HEK293 (cell line): ENCODE measurements around the gene NDUFS7.

Experiments used
- CTCF ChIA-PET: fragments of 350-600 bp; formaldehyde crosslinking; extraction: SDS; loops from one replicate; lab custom pipeline; 2021; ENCODE audit warnings: antibody characterized with exemption; lab: Yijun Ruan, JAX
- POLR2A ChIA-PET: fragments of 300-600 bp; formaldehyde crosslinking; extraction: SDS; loops from one replicate; lab custom pipeline; 2020; ENCODE audit warnings: antibody characterized with exemption, inconsistent platforms; lab: Yijun Ruan, JAX
- H3K27ac ChIP-seq: fragments of 200-500 bp; sonication (Bioruptor generic); 2 replicates; pipeline ENCODE4 v1.5.1; 2014; ENCODE audit warnings: low read depth, low read length, control low read depth, inconsistent platforms; ENCODE audit errors: extremely low read depth
- H3K36me3 ChIP-seq, 2 experiments: fragments of 200-500 bp in 1 of 2; sonication (Bioruptor generic) in 1 of 2; 1 replicate in 1 of 2; 2 replicates in 1 of 2; pipeline ENCODE4 v1.5.1; 2014 to 2017; ENCODE audit warnings: inconsistent platforms in 2 of 2, low read length in 2 of 2; ENCODE audit not compliant: control insufficient read depth in 2 of 2, insufficient read depth in 1 of 2
- H3K4me1 ChIP-seq: fragments of 200-500 bp; sonication (Bioruptor generic); 2 replicates; pipeline ENCODE4 v1.5.1; 2014; ENCODE audit warnings: mild to moderate bottlenecking, low read length, inconsistent platforms; ENCODE audit not compliant: control insufficient read depth, insufficient read depth
- H3K4me3 ChIP-seq: 2 replicates; pipeline ENCODE4 v1.5.1; 2011; ENCODE audit warnings: low read depth, mild to moderate bottlenecking, control low read depth, low read length, moderate library complexity
- H3K9me3 ChIP-seq: fragments of 200-500 bp; sonication (Bioruptor generic); 2 replicates; pipeline ENCODE4 v1.5.1; 2014; ENCODE audit warnings: low read depth, low read length, inconsistent platforms; ENCODE audit not compliant: control insufficient read depth, insufficient read depth
- KLF16 ChIP-seq: fragments of 450-650 bp; formaldehyde crosslinking; IDR thresholded peaks from 2 replicates; pipeline ENCODE4 v1.5.1; 2017; ENCODE audit warnings: missing biosample characterization, missing genetic modification characterization
- MZF1 ChIP-seq: fragments of 450-650 bp; formaldehyde crosslinking; IDR thresholded peaks from 2 replicates; pipeline ENCODE4 v1.5.1; 2017; ENCODE audit warnings: missing biosample characterization, missing genetic modification characterization, borderline replicate concordance
- PATZ1 ChIP-seq: fragments of 450-650 bp; formaldehyde crosslinking; IDR thresholded peaks from 2 replicates; pipeline ENCODE4 v1.5.1; 2016; ENCODE audit warnings: missing biosample characterization, missing genetic modification characterization
- PRDM6 ChIP-seq: fragments of 450-650 bp; formaldehyde crosslinking; IDR thresholded peaks from 2 replicates; pipeline ENCODE4 v1.5.1; 2017; ENCODE audit warnings: missing biosample characterization, missing genetic modification characterization
- RBAK ChIP-seq: fragments of 450-650 bp; formaldehyde crosslinking; IDR thresholded peaks from 2 replicates; pipeline ENCODE4 v1.5.1; 2016; ENCODE audit warnings: missing biosample characterization, missing genetic modification characterization
- TSHZ1 ChIP-seq: fragments of 450-650 bp; formaldehyde crosslinking; IDR thresholded peaks from 2 replicates; pipeline ENCODE4 v1.5.1; 2016; ENCODE audit warnings: missing biosample characterization, missing genetic modification characterization, borderline replicate concordance
- YY1 ChIP-seq: fragments of 450-650 bp; formaldehyde crosslinking; IDR thresholded peaks from 2 replicates; pipeline ENCODE4 v1.5.1; 2018; ENCODE audit warnings: missing biosample characterization, missing genetic modification characterization
- ZBTB44 ChIP-seq: fragments of 450-650 bp; IDR thresholded peaks from 2 replicates; pipeline ENCODE4 v1.5.1; 2018; ENCODE audit warnings: missing biosample characterization, mild to moderate bottlenecking, missing genetic modification characterization
- ZNF114 ChIP-seq: fragments of 450-650 bp; formaldehyde crosslinking; IDR thresholded peaks from 2 replicates; pipeline ENCODE4 v1.5.0; 2017; ENCODE audit warnings: missing biosample characterization, missing genetic modification characterization
- ZNF16 ChIP-seq: fragments of 450-650 bp; formaldehyde crosslinking; IDR thresholded peaks from 2 replicates; pipeline ENCODE4 v1.5.1; 2016; ENCODE audit warnings: low read depth, missing biosample characterization, missing genetic modification characterization
- ZNF223 ChIP-seq: fragments of 450-650 bp; formaldehyde crosslinking; IDR thresholded peaks from 2 replicates; pipeline ENCODE4 v1.5.1; 2016; ENCODE audit warnings: missing biosample characterization, missing genetic modification characterization
- ZNF324 ChIP-seq: fragments of 450-650 bp; formaldehyde crosslinking; IDR thresholded peaks from 2 replicates; pipeline ENCODE4 v1.5.1; 2016; ENCODE audit warnings: missing biosample characterization, missing genetic modification characterization
- ZNF341 ChIP-seq: fragments of 450-650 bp; formaldehyde crosslinking; IDR thresholded peaks from 2 replicates; pipeline ENCODE4; 2016; ENCODE audit warnings: low read depth, missing biosample characterization, missing genetic modification characterization
- ZNF362 ChIP-seq: fragments of 450-650 bp; formaldehyde crosslinking; IDR thresholded peaks from 2 replicates; pipeline ENCODE4 v1.5.1; 2016; ENCODE audit warnings: missing biosample characterization, missing genetic modification characterization
- ZNF488 ChIP-seq: fragments of 450-650 bp; formaldehyde crosslinking; IDR thresholded peaks from 2 replicates; pipeline ENCODE4 v1.5.1; 2016; ENCODE audit warnings: missing biosample characterization, missing genetic modification characterization
- ZNF558 ChIP-seq: fragments of 450-650 bp; formaldehyde crosslinking; IDR thresholded peaks from 2 replicates; pipeline ENCODE4 v1.5.1; 2016; ENCODE audit warnings: missing biosample characterization, missing genetic modification characterization
- ZNF621 ChIP-seq: fragments of 450-650 bp; formaldehyde crosslinking; IDR thresholded peaks from 2 replicates; pipeline ENCODE4 v1.5.1; 2017; ENCODE audit warnings: missing biosample characterization, missing genetic modification characterization
- ZNF624 ChIP-seq: fragments of 450-650 bp; formaldehyde crosslinking; IDR thresholded peaks from 2 replicates; pipeline ENCODE4 v1.5.1; 2017; ENCODE audit warnings: missing biosample characterization, missing genetic modification characterization
- ZNF677 ChIP-seq: fragments of 450-650 bp; IDR thresholded peaks from 2 replicates; pipeline ENCODE4 v1.5.0; 2018; ENCODE audit warnings: missing biosample characterization, mild to moderate bottlenecking, missing genetic modification characterization, moderate library complexity
- ZNF692 ChIP-seq: fragments of 450-650 bp; formaldehyde crosslinking; IDR thresholded peaks from 2 replicates; pipeline ENCODE4 v1.5.1; 2016; ENCODE audit warnings: missing biosample characterization, missing genetic modification characterization
- ZNF76 ChIP-seq: fragments of 450-650 bp; formaldehyde crosslinking; IDR thresholded peaks from 2 replicates; pipeline ENCODE4; 2016; ENCODE audit warnings: low read depth, missing biosample characterization, missing genetic modification characterization, borderline replicate concordance
- ZSCAN4 ChIP-seq: fragments of 450-650 bp; formaldehyde crosslinking; IDR thresholded peaks from 2 replicates; pipeline ENCODE4 v1.5.1; 2017; ENCODE audit warnings: missing biosample characterization, missing genetic modification characterization
- ZXDB ChIP-seq: fragments of 450-650 bp; formaldehyde crosslinking; IDR thresholded peaks from 2 replicates; pipeline ENCODE4 v1.5.1; 2016; ENCODE audit warnings: missing biosample characterization, missing genetic modification characterization

Gene NDUFS7

GRCh38 chr19:1401138-1401888 is 17.6 kb downstream of the NDUFS7 start, which contains the start of gene GAMT:
TSS of gene GAMT (minus strand) at chr19:1401542. CDS start at chr19:1401476, 66 bp downstream.
- Histone ChIP-seq H3K36me3 (peaks cover 0 to 21% of the 10 kb centered on the region in 2 experiments; a peak in 1 of 3 replicates), H3K4me3 (peak within 1 kb of the TSS; percentile 61), H3K4me1 (no peaks in the 10 kb centered on the region), H3K27ac (peak within 1 kb of the TSS; percentile 42; the same call in 1 of the 2 replicates), H3K9me3 (no peaks in the 10 kb centered on the region)
- ChIA-PET CTCF (no interaction called here), POLR2A (interaction anchor here (0.6 kb wide), 1 partner anchor 80 kb away, joined by 3 read pairs; no protein-coding TSS in a partner anchor)
- TF ChIP-seq ZXDB (peak; percentile 78), ZNF488 (tag by site-specific recombination) (no peak), TSHZ1 (tag by site-specific recombination) (no peak), PATZ1 (tag by site-specific recombination) (peak; percentile 23), ZNF624 (tag by site-specific recombination) (no peak), RBAK (tag by site-specific recombination) (no peak), ZNF324 (tag by site-specific recombination) (no peak), YY1 (no peak), ZNF223 (tag by site-specific recombination) (peak; percentile 50; the same call in 1 of the 2 replicates), PRDM6 (tag by site-specific recombination) (no peak), ZNF16 (tag by site-specific recombination) (no peak), ZNF558 (tag by site-specific recombination) (no peak), ZSCAN4 (tag by site-specific recombination) (no peak), ZNF76 (tag by site-specific recombination) (peak; percentile 56; the same call in 1 of the 2 replicates), KLF16 (0 out of 2 replicates have a peak, but pooled peaks have one; percentile 36), ZNF621 (tag by site-specific recombination) (no peak), ZBTB44 (tag by site-specific recombination) (0 out of 2 replicates have a peak, but pooled peaks have one; percentile 18), ZNF341 (tag by site-specific recombination) (peak; percentile 53), ZNF692 (tag by site-specific recombination) (0 out of 2 replicates have a peak, but pooled peaks have one; percentile 13), ZNF677 (no peak), ZNF114 (tag by site-specific recombination) (no peak), MZF1 (tag by site-specific recombination) (no peak), ZNF362 (tag by site-specific recombination) (no peak)
